Embryonic facial prominence (tissue), 1 donor: Measurements from ENCODE around the gene SPAG16.
"Not testable (repeated sequence)": the region's sequence is repeated elsewhere in the genome, so short reads cannot be mapped to it uniquely, and the experiment has no call there.

Experiments used
- DNase-seq: peaks from one replicate; pipeline ENCODE4 v3.0.0-alpha.2; 2016; ENCODE audit errors: extremely low spot score

Gene SPAG16

GRCh38 chr2:213408426-213409070 lies 124.3 kb downstream of the SPAG16 start:
- DNase-seq: not testable (repeated sequence)

GRCh38 chr2:213410687-213411086 lies 126.4 kb downstream of the SPAG16 start:
- not testable (repeated sequence) for DNase-seq

- no peak for DNase-seq
Measured at GRCh38 chr2:213411582-213412289, 127.5 kb downstream of the SPAG16 start.

- DNase-seq: no peak
Measured at GRCh38 chr2:213415093-213415492, 130.8 kb downstream of the SPAG16 start.

- no peak for DNase-seq
Measured at GRCh38 chr2:213416832-213417231, 132.6 kb downstream of the SPAG16 start.

- no peak for DNase-seq
Measured at GRCh38 chr2:213419980-213420379, 135.7 kb downstream of the SPAG16 start.

- no peak for DNase-seq
Measured at GRCh38 chr2:213420828-213421385, 136.6 kb downstream of the SPAG16 start.

- DNase-seq: no peak
Measured at GRCh38 chr2:213422211-213422610, 137.9 kb downstream of the SPAG16 start.

- no peak for DNase-seq
Measured at GRCh38 chr2:213425618-213426017, 141.4 kb downstream of the SPAG16 start.

- no peak for DNase-seq
Measured at GRCh38 chr2:213429516-213429915, 145.3 kb downstream of the SPAG16 start.

- DNase-seq: no peak
Measured at GRCh38 chr2:213443921-213444320, 159.7 kb downstream of the SPAG16 start.

- DNase-seq: no peak
Measured at GRCh38 chr2:213451542-213452239, 167.4 kb downstream of the SPAG16 start.

- DNase-seq: no peak
Measured at GRCh38 chr2:213455316-213456008, 171.2 kb downstream of the SPAG16 start.

- DNase-seq: no peak
Measured at GRCh38 chr2:213475433-213475832, 191.2 kb downstream of the SPAG16 start.

- DNase-seq: no peak
Measured at GRCh38 chr2:213476641-213477040, 192.4 kb downstream of the SPAG16 start.

- no peak for DNase-seq
Measured at GRCh38 chr2:213490087-213490486, 205.8 kb downstream of the SPAG16 start.

GRCh38 chr2:213491376-213491775 lies 207.1 kb downstream of the SPAG16 start:
- DNase-seq: no peak

GRCh38 chr2:213496226-213496625 lies 212.0 kb downstream of the SPAG16 start:
- DNase-seq: no peak

- DNase-seq: no peak
Measured at GRCh38 chr2:213500881-213501280, 216.6 kb downstream of the SPAG16 start.

GRCh38 chr2:213524164-213524563 lies 239.9 kb downstream of the SPAG16 start:
- no peak for DNase-seq

GRCh38 chr2:213537579-213537978 lies 253.3 kb downstream of the SPAG16 start:
- no peak for DNase-seq

- DNase-seq: no peak
Measured at GRCh38 chr2:213544940-213545339, 260.7 kb downstream of the SPAG16 start.
